B cell (primary cell): ENCODE results near the gene TNFRSF12A. TPM values are rescaled to one million over a fixed set of nuclear protein-coding genes. Genes with fewer than 3 reads are reported as not detected.

ENCODE experiments used
- ATAC-seq: fragments of 200-7000 bp; cut with Tn5 transposase; one replicate; pipeline ENCODE4 v1.10.0; 2021; ENCODE audit warnings: low read depth, mild to moderate bottlenecking, moderate number of reproducible peaks, moderate library complexity
- CTCF ChIA-PET: fragments of 350-600 bp; sonication (Branson Sonifier 250); formaldehyde crosslinking; loops from one replicate; lab custom pipeline; 2021; ENCODE audit warnings: antibody characterized with exemption, inconsistent platforms; lab: Charles Lee
- POLR2A ChIA-PET: fragments of 350-600 bp; sonication (Branson Sonifier 250); formaldehyde crosslinking; loops from one replicate; lab custom pipeline; 2021; ENCODE audit warnings: antibody characterized with exemption; lab: Charles Lee
- DNase-seq: peaks from one replicate; pipeline ENCODE4 v3.0.0; 2013
- H2AFZ ChIP-seq: 2 replicates; pipeline ENCODE4 v1.6.1; 2012; ENCODE audit warnings: mild to moderate bottlenecking, low read depth, low read length; ENCODE audit not compliant: insufficient read depth, poor library complexity, severe bottlenecking
- H3K27ac ChIP-seq, 2 donors: 1 replicate in 1 of 2; 2 replicates in 1 of 2; pipeline ENCODE4 v1.5.1; 2012 to 2013; ENCODE audit warnings: low read length in 2 of 2, mild to moderate bottlenecking in 2 of 2, moderate library complexity in 1 of 2
- H3K27me3 ChIP-seq, 4 experiments: fragments of 200-600 bp in 1 of 4; sonication (generic) in 1 of 4; replicated peaks in 1 of 4; 1 replicate in 2 of 4; 2 replicates in 2 of 4; pipeline versions ENCODE4 v1.6.1 to v1.7.0; 2013 to 2016; ENCODE audit warnings: low read length in 3 of 4, mild to moderate bottlenecking in 2 of 4, mixed read lengths in 1 of 4, moderate library complexity in 1 of 4; ENCODE audit not compliant: insufficient read depth in 4 of 4, control insufficient read depth in 3 of 4; ENCODE audit errors: control extremely low read depth in 1 of 4
- H3K36me3 ChIP-seq, 2 experiments: replicated peaks in 1 of 2; 1 replicate in 1 of 2; 2 replicates in 1 of 2; pipeline versions ENCODE4 v1.6.1 to v1.7.1; 2013; ENCODE audit warnings: low read length in 1 of 2; ENCODE audit not compliant: insufficient read depth in 2 of 2, control insufficient read depth in 1 of 2; ENCODE audit errors: control extremely low read depth in 1 of 2, extremely low read depth in 1 of 2
- H3K4me1 ChIP-seq, 2 donors: fragments of 200-600 bp in 1 of 2; sonication (generic) in 1 of 2; 1 replicate in 1 of 2; 2 replicates in 1 of 2; pipeline versions ENCODE4 v1.5.1 to v1.6.1; 2013 to 2017; ENCODE audit warnings: low read length in 2 of 2; ENCODE audit not compliant: control insufficient read depth in 2 of 2, insufficient read depth in 2 of 2
- H3K4me2 ChIP-seq: replicated peaks from 2 replicates; pipeline ENCODE3; 2012; ENCODE audit warnings: mild to moderate bottlenecking, low read depth, low read length; ENCODE audit not compliant: poor library complexity, severe bottlenecking
- H3K4me3 ChIP-seq, 5 experiments: fragments of 200-600 bp in 1 of 5; sonication (generic) in 1 of 5; 1 replicate in 3 of 5; 2 replicates in 2 of 5; pipeline versions ENCODE4 v1.5.1 to v1.7.0; 2011 to 2016; ENCODE audit warnings: low read length in 4 of 5, mild to moderate bottlenecking in 4 of 5, low read depth in 2 of 5, control low read depth in 1 of 5, moderate library complexity in 1 of 5; ENCODE audit not compliant: insufficient read depth in 1 of 5; ENCODE audit errors: control extremely low read depth in 1 of 5, extremely low read depth in 1 of 5
- H3K79me2 ChIP-seq: fragments of 200-600 bp; sonication (generic); one replicate; pipeline ENCODE4 v1.6.0; 2016; ENCODE audit warnings: low read length; ENCODE audit not compliant: control insufficient read depth, insufficient read depth
- H3K9ac ChIP-seq: fragments of 200-600 bp; sonication (generic); 2 replicates; pipeline ENCODE4 v1.6.1; 2017; ENCODE audit warnings: mild to moderate bottlenecking, low read length, moderate library complexity
- H3K9me3 ChIP-seq, 3 donors: one replicate each; pipeline versions ENCODE4 v1.6.1 to v1.7.1; 2013; ENCODE audit warnings: low read length in 2 of 3; ENCODE audit not compliant: control insufficient read depth in 2 of 3, insufficient read depth in 1 of 3; ENCODE audit errors: control extremely low read depth in 1 of 3
- H4K20me1 ChIP-seq: 2 replicates; pipeline ENCODE4 v1.6.0; 2012; ENCODE audit warnings: mild to moderate bottlenecking, low read length; ENCODE audit not compliant: insufficient read depth, control insufficient read depth, poor library complexity, severe bottlenecking
- H3K27ac Mint-ChIP-seq: one replicate; pipeline ENCODE4 v1.8.0; 2021; ENCODE audit warnings: mixed read lengths
- H3K27me3 Mint-ChIP-seq: one replicate; pipeline ENCODE4 v1.8.0; 2021; ENCODE audit warnings: mixed read lengths
- H3K4me1 Mint-ChIP-seq: one replicate; pipeline ENCODE4 v1.8.0; 2021; ENCODE audit warnings: mixed read lengths
- H3K4me3 Mint-ChIP-seq: one replicate; pipeline ENCODE4 v1.8.0; 2021; ENCODE audit warnings: mixed read lengths
- H3K9me3 Mint-ChIP-seq: one replicate; pipeline ENCODE4 v1.8.0; 2022; ENCODE audit warnings: mixed read lengths; ENCODE audit not compliant: insufficient read depth
- EZH2 ChIP-seq: IDR thresholded peaks from 2 replicates; pipeline ENCODE4 v1.6.1; 2012; ENCODE audit warnings: borderline replicate concordance, low read depth, mild to moderate bottlenecking, moderate library complexity, low read length; ENCODE audit not compliant: insufficient read depth, poor library complexity, severe bottlenecking
- WGBS: methylation state at CpG from one replicate; pipeline ENCODE4 v1.1.5; 2013; ENCODE audit warnings: missing lambda C conversion rate; ENCODE audit not compliant: insufficient coverage; 5-methylcytosine and 5-hydroxymethylcytosine counted together
- intact Hi-C: fragments of 100-400 bp; cut with micrococcal nuclease; formaldehyde crosslinking; loops from one replicate; pipeline ENCODE4 v1.10.0; 2022
- polyA plus RNA-seq: library from polyadenylated mRNA; depleted of rRNA; stranded (reverse); fragments of >200 nt; gene quantifications from 2 replicates; pipeline ENCODE4 v1.2.3, GENCODE V29; 2012
- total RNA-seq, 2 donors: library from RNA; stranded (reverse); fragments of 120-200 nt in 1 of 2; gene quantifications; 1 replicate in 1 of 2; 2 replicates in 1 of 2; pipeline versions ENCODE4 v1.2.3 to v1.2.4, GENCODE V29; 2013 to 2022
- TF ChIP-seq, protein P1 (sequence below): fragments of 200-600 bp; IDR thresholded peaks from one replicate; pipeline ENCODE4 v1.8.0; 2022; ENCODE audit warnings: antibody characterized with exemption, mild to moderate bottlenecking

TNFRSF12A gene
- total and polyA plus RNA-seq, 2 donors (not counting 1 experiment from before 2014, with no cell fraction given): 0.61 to 1.3 TPM

DNA sequence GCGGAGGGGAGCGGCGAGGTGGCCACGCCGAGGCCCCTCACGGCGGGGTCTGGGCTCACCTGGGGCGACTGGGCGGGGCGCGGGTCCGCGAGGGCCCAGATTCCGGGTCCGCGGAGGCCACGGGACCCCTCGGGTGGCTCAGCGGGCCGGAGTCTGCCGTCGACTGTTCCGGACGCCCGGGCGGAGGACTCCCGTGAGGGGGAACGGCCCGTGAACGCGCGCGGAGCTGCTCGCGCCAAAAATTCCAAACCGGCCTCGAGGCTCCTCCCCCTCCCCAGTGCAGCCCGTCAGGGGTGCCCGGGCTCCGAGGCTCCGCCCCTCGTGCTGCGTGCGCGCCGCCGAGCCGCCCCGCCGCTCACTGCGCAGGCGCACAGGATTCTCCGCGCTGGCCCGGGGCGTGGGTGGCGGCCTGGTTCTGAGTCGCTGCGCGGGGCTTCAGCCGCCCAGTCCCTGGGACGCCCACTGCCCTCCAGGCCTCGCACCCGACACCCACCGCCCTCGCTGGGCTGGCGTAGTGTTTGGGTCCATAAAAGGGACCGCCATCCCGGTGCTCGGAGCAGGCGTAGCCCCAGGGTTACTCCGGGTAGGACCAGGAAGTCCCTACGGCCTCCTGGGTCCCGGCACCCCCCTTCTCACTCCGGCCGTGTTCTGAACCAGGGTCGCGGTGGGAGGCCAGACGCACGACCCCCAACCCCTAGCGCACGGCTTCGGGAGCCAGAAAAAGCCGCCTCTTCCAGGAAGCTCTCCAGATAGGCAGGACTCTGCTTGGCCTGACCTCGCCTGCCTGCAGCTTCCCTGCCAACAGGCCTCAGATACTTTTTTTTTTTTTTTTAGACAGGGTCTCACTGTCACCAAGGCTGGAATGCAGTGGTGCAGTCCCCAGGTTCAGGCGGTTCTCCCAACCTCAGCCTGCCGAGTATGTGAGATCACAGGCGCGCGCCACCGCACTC lies 39.7 kb upstream of the TNFRSF12A start, which contains the start of gene PKMYT1:
Gene PKMYT1 (minus strand): TSS at position 220 of the 950 bp plus-strand sequence. CDS start 789 bp downstream, outside the sequence.
- Mint-ChIP-seq H3K4me3 (peak within 1 kb of the TSS; percentile 81), H3K27me3 (no peaks in the 10 kb centered on the region), H3K4me1 (peaks cover 21% of the 10 kb centered on the region), H3K27ac (peak within 1 kb of the TSS; percentile 84), H3K9me3 (no peaks in the 10 kb centered on the region)
- TF ChIP-seq EZH2: no peak
- POLR2A ChIA-PET: interaction anchor here (0.5 to 1.5 kb wide), 5 partner anchors 10 to 179 kb away, joined by 3 to 10 read pairs (median 3); no protein-coding TSS in a partner anchor
- Histone ChIP-seq H3K4me3 (peak within 1 kb of the TSS; percentile 57 to 96 (median 82)), H3K4me2 (peak within 1 kb of the TSS; percentile 99), H3K27me3 (peaks cover 0 to 8% (median 1%) of the 10 kb centered on the region in 4 experiments), H3K27ac (peak within 1 kb of the TSS; percentile 71 to 83), H3K9me3 (no peaks in the 10 kb centered on the region), H3K9ac (peak within 1 kb of the TSS; percentile 98), H3K4me1 (peaks cover 18 to 39% of the 10 kb centered on the region in 2 donors), H2AFZ (peak within 1 kb of the TSS; percentile 94), H3K79me2 (peaks cover 6% of the 10 kb centered on the region), H3K36me3 (no peaks in the 10 kb centered on the region), H4K20me1 (peaks cover 5% of the 10 kb centered on the region)
- DNase-seq (peak; percentile 96), ATAC-seq (peak; percentile 93)
- WGBS: 3% methylated on average over 84 of the region's 91 CpGs
- CTCF ChIA-PET: interaction anchor here (0.6 to 1.8 kb wide), 6 partner anchors 22 to 615 kb away, joined by 3 to 8 read pairs (median 4); no protein-coding TSS in a partner anchor
- intact Hi-C loops: loop anchor here (1.0 to 5.0 kb wide), 4 partner anchors 11 to 203 kb away; partner anchors contain the start of genes ELOB, FLYWCH2 and PAQR4

DNA sequence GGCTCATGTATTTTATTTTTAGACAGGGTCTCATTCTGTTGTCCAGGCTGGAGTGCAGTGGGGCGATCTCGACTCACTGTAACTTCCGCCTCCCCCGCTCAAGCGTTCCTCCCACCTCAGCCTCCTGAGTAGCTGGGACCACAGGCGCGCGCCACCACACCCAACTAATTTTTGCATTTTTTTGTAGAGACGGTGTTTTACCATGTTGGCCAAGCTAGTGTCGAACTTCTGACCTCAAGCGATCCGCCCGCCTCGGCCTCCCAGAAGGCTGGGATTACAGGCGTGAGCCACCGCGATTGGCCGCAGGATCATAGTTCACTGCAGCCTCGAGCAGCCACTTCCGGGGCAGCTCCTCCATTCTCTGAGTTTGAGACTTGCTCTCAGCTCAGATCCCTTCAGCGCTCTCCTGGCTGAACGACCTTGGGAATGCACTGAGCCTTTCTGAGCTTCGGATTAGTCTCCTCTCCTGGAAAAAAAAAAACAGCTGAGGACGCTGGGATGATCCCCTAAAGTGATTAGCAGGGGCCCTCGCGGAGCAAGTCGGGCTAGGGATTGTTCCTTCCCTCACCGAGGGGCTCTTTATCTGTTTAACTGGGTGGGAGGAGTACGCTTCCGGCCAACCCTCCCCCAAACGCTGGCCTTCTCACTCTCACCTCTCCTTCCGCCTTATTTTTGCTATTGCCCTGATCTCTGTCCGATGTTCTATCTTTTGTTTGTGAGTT lies 38.8 kb upstream of the TNFRSF12A start:
- Histone ChIP-seq H3K4me2 (peak overlapping the region; percentile 99), H3K9ac (peak overlapping the region; percentile 98), H3K27ac (no peak overlapping the region), H3K36me3 (no peaks in the 10 kb centered on the region), H3K4me3 (peak overlapping the region in 4 of 5 experiments; percentile 74 to 96 (median 86)), H3K27me3 (peaks cover 0 to 8% (median 1%) of the 10 kb centered on the region in 4 experiments), H3K79me2 (peaks cover 6% of the 10 kb centered on the region), H4K20me1 (peaks cover 5% of the 10 kb centered on the region), H2AFZ (no peak overlapping the region), H3K9me3 (no peaks in the 10 kb centered on the region), H3K4me1 (peaks cover 18 to 39% of the 10 kb centered on the region in 2 donors)
- ChIA-PET POLR2A (interaction anchor here (0.7 to 1.5 kb wide), 3 partner anchors 11 to 154 kb away, joined by 3 to 10 read pairs (median 6); no protein-coding TSS in a partner anchor), CTCF (interaction anchor here (1.1 to 1.8 kb wide), 3 partner anchors 23 to 113 kb away, joined by 3 to 8 read pairs (median 4); no protein-coding TSS in a partner anchor)
- H3K9me3 Mint-ChIP-seq: no peaks in the 10 kb centered on the region
- DNase-seq (no peak), ATAC-seq (no peak)
- intact Hi-C loops: loop anchor here (5.0 kb wide), 2 partner anchors 99 to 204 kb away; partner anchors contain the start of genes ELOB and FLYWCH2
- H3K27me3 Mint-ChIP-seq: no peaks in the 10 kb centered on the region
- H3K4me1 Mint-ChIP-seq: peaks cover 21% of the 10 kb centered on the region
- peak overlapping the region; percentile 71 for H3K27ac Mint-ChIP-seq
- 83% methylated on average over 24 of the region's 33 CpGs for WGBS
- TF ChIP-seq EZH2: no peak
- TF ChIP-seq, protein P1, sequence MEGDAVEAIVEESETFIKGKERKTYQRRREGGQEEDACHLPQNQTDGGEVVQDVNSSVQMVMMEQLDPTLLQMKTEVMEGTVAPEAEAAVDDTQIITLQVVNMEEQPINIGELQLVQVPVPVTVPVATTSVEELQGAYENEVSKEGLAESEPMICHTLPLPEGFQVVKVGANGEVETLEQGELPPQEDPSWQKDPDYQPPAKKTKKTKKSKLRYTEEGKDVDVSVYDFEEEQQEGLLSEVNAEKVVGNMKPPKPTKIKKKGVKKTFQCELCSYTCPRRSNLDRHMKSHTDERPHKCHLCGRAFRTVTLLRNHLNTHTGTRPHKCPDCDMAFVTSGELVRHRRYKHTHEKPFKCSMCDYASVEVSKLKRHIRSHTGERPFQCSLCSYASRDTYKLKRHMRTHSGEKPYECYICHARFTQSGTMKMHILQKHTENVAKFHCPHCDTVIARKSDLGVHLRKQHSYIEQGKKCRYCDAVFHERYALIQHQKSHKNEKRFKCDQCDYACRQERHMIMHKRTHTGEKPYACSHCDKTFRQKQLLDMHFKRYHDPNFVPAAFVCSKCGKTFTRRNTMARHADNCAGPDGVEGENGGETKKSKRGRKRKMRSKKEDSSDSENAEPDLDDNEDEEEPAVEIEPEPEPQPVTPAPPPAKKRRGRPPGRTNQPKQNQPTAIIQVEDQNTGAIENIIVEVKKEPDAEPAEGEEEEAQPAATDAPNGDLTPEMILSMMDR: no peak
- peak overlapping the region; percentile 81 for H3K4me3 Mint-ChIP-seq
